GM08714 (cell line): Measurements from ENCODE around the gene DNAAF5.
"Not testable (repeated sequence)": the region's sequence is repeated elsewhere in the genome, so short reads cannot be mapped to it uniquely, and the experiment has no call there.

Experiments used
- H3K4me3 ChIP-seq: fragments of 200-500 bp; sonication (Bioruptor generic); 2 replicates; pipeline ENCODE4 v1.5.1; 2014; ENCODE audit warnings: mild to moderate bottlenecking, low read length, inconsistent platforms
- ZNF274 ChIP-seq: IDR thresholded peaks from 2 replicates; pipeline ENCODE4 v1.6.1; 2012; ENCODE audit warnings: mild to moderate bottlenecking, low read depth, low read length

The DNAAF5 gene

GRCh38 chr7:745431-746154 is 19.1 kb downstream of the DNAAF5 start:
- TF ChIP-seq ZNF274, result no peak
- no peak overlapping the region for H3K4me3 ChIP-seq

DNA sequence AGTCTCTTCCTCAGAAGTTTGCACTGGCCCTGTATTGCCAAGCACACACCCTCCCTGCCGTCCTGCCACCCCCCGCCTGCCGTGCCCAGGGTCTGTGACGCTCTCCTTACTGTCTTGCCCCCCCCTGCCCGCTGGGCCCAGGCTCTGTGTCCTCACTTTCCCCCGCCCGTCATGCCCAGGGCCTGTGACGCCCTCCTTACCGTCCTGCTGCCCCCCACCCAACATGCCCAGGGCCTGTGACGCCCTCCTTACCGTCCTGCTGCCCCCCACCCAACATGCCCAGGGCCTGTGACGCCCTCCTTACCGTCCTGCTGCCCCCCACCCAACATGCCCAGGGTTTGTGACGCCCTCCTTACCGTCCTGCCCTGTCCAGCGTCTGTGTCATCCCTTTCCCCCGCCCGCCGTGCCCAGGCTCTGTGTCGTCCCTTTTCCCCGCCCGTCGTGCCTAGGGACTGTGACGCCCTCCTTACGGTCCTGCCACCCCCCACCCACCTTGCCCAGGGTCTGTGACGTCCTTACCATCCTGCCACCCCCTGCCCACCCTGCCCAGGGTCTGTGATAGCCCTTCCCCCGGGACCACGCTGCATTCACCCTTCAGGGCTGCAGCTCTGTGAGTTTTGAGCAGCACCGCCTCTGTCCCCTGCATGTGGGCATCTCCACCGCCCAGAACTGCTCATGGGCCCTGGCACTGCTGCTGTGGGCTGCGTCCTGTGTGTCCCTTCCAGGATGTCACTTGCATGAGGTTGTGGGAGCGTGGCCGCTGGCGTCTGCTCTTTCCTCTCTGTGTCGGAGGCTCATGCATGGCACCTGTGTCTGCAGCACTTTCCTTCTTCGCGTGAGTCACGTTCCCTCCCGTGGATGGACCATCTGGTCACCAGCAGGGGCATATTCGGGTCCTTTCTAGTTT is 19.9 kb downstream of the DNAAF5 start:
- H3K4me3 ChIP-seq, result no peak overlapping the region

DNA sequence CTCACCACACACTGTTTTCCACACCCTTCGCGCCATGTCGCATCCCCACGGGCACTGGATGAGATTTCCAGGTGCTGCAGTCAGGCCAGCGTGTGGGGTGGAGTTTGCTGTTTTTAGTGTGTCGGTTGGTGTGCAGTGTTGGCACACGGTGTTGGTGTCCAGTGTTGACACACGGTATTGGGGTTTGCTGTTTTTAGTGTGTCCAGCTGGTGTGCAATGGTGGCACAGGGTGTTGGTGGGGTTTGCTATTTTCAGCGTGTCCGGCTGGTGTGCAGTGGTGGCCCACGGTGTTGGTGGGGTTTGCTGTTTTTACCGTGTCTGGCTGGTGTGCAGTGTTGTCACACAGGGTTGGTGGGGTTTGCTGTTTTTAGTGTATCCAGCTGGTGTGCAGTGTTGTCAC is 20.7 kb downstream of the DNAAF5 start:
- no peak for TF ChIP-seq ZNF274
- no peak overlapping the region for H3K4me3 ChIP-seq

More for the DNA sequence above, 19.9 kb downstream of the DNAAF5 start:
- no peak for TF ChIP-seq ZNF274

- TF ChIP-seq ZNF274, result no peak
Measured at GRCh38 chr7:748446-748845, 21.9 kb downstream of the DNAAF5 start.

DNA sequence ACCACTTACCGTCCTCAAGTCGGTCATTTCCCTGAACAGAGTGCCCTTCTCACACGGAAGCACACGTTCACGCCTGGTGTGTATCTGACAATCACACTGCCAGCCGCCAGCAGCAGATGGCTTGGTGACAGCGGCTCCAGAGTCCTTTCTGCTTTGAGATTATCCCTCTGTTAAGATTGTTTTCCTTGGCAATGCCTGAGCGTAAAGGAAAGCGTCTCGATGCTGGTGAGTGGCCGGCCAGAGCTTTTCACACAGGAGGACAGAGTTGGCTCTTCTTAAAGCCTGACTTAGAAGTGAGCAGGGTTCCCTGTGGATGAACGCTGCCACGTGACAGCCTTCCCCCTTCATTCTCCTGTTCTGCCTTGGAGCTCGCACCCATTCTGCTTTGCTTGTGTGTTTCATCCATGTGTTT is 22.6 kb downstream of the DNAAF5 start:
- H3K4me3 ChIP-seq, result no peak overlapping the region
- TF ChIP-seq ZNF274, result no peak

More at GRCh38 chr7:748446-748845, 21.9 kb downstream of the DNAAF5 start:
- H3K4me3 ChIP-seq, result no peak overlapping the region

DNA sequence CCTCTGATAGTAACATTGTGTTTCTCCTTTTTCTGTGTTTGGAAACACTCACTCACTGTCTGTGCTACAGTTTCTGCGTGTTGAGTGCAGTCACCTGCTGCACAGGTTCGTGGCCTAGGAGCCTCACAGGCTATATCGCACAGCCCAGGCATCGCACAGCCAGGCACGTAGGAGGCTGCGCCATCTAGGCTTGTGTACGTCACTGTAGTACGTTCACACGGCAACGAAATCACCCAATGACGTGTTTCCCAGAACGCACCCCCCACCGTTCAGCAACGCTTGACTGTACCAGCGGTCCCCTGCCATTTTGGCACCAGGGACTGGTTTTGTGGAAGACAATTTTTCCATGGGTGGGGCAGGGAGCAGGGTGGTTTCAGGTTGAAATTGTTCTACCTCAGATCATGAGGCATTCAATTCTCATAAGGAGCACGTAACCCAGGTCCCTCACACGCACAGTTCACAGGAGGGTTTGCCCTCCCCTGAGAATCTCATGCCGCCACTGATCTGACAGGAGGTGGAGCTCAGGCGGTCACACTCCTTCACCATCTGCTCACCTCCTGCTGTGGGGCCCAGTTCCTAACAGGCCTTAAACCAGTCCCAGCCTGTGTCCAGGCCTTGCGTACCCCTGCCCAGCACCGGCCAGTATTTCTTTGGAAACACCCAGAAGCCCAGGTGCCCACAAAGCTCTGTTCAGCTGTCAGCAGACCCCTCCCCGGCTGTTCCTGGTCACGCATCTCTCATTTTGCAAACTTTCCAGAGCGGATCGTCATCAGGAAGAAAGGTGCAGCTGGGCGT is 23.8 kb downstream of the DNAAF5 start:
- H3K4me3 ChIP-seq, result no peak overlapping the region
- no peak for TF ChIP-seq ZNF274

GRCh38 chr7:751826-752225 is 25.3 kb downstream of the DNAAF5 start:
- no peak overlapping the region for H3K4me3 ChIP-seq
- TF ChIP-seq ZNF274, result no peak

GRCh38 chr7:752256-752655 is 25.8 kb downstream of the DNAAF5 start:
- not testable (repeated sequence) for H3K4me3 ChIP-seq

- TF ChIP-seq ZNF274, result no peak
Measured at GRCh38 chr7:753190-753589, 26.7 kb downstream of the DNAAF5 start.

GRCh38 chr7:754531-755412 is 28.3 kb downstream of the DNAAF5 start:
- no peak overlapping the region for H3K4me3 ChIP-seq
- TF ChIP-seq ZNF274, result no peak

More at GRCh38 chr7:753190-753589, 26.7 kb downstream of the DNAAF5 start:
- H3K4me3 ChIP-seq, result no peak overlapping the region

GRCh38 chr7:755413-755805 is 28.9 kb downstream of the DNAAF5 start:
- H3K4me3 ChIP-seq, result no peak overlapping the region
- no peak for TF ChIP-seq ZNF274

- H3K4me3 ChIP-seq, result no peak overlapping the region
- TF ChIP-seq ZNF274, result no peak
Measured at GRCh38 chr7:756231-756927, 29.9 kb downstream of the DNAAF5 start.

GRCh38 chr7:756928-757560 is 30.5 kb downstream of the DNAAF5 start:
- H3K4me3 ChIP-seq, result no peak overlapping the region
- no peak for TF ChIP-seq ZNF274
